HG03442 (cell line): ENCODE measurements around the gene TNFRSF13B.
"Not testable (repeated sequence)": the region's sequence is repeated elsewhere in the genome, so short reads cannot be mapped to it uniquely, and the experiment has no call there.

Experiments
- ATAC-seq: cut with Tn5 transposase; IDR thresholded peaks from one replicate; pipeline ENCODE4 v1.9.1; 2021; ENCODE audit warnings: mild to moderate bottlenecking, moderate library complexity; ENCODE audit not compliant: unreplicated experiment

TNFRSF13B gene

DNA sequence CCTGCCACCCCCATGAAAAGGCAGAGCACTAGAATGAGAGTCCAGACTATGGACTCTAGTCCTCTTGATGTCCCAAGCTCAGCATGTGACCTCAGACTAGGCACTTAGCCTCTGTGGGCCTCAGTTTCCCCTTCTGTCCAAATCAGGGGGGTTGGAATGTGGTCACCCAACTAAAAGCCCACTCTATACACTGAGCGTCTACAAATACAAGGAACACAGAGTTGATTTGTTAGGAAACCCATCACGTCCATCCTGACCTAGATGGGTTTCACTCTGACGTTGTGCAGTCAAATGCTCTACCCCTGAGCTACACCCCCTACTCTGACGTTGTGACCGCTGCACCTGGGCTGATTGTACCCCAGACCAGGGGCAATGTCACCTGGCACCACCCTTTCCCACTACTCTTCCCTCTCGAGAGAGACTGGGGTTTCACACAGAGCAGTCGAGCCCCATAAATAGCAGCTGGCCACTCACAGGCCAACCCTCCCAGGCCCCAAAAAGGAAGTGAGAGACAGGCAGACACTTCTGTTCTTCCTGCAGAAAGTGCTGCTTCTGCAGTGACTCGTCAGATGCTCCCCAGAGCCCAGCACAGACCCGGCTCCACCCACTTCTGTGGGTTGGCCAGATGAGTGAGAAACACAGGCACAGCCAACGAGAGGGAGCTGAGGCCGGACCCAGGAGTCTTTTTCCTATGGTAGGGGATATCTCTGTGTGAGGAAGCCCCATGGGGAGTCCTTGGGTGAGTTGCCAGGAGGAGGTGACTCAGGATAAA lies 16.1 kb upstream of the TNFRSF13B start:
- ATAC-seq = peak; percentile 63

DNA sequence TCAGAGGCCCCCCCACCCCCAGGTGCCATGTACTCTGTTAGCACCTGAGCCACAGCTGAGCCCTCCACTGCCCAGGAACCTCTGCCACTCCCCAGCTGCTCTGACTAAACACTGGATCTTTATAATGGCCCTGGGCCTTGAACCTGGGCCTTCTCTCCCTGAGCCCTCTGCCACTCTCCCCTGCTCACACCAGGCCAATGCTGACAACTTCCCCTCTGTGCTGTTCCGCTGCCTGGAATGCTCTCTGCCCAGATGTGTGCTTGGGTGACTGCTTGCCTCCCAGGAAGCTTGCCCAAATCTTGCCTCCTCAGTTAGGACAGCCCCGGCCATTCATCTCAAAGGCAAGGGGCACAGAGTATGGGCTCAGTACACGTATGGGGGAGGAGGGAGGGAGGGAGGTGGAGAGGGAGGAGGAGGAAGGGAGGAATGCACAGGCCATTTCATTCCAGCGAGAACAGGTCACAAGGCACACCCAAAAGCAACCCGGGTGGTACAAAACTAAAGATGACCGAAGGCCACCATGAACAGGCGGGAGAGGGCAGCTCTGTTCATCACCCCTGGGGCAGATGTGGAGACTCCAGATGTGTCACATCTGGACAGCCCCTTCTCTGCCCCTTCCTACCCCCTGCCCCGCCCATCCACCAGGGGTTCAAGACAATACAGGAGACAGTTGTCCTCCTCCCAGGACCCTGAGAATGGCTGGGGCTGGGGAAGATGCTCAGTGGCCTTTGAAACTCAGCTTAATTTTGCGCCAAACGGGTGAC lies 15.3 kb upstream of the TNFRSF13B start:
- ATAC-seq = no peak

DNA sequence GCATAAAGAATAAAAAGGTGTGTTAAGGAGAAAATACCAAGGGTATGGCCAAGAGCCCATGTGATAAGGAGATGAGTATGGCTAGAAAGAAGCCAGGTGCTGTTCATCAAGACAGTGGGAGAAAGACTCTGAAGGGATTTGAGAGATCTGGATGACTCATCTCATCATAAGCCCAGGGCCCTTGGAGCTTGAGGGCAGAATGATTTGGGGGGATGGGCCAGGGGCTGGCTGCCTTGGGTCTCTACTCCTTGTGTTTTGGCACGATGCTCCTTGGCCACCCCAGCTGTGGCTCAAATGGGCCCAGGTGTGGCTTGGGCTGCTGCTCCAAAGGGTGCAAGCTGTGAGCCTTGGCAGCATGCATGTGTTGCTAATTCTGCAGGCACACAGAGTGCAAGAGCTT lies 14.5 kb upstream of the TNFRSF13B start:
- no peak for ATAC-seq

DNA sequence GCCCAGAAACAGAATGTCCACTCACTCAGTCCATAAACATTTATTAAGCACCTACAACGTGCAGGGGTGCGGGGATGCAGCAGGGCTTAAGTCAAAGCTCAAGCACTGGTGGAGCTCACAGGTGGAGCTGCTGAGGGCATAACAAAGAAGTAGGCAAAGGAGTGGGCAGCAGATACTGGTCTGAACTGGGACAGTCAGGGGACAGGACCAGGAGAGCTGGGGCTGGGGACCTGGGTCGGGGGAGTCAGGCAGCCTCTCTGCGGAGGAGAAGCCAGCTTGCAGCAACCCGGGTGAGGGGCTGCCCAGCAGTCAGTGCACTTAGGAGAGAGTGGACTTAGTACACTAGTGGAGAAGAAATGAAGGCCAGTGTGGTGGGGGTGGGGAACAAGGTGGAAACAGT lies 10.0 kb upstream of the TNFRSF13B start:
- no peak for ATAC-seq

DNA sequence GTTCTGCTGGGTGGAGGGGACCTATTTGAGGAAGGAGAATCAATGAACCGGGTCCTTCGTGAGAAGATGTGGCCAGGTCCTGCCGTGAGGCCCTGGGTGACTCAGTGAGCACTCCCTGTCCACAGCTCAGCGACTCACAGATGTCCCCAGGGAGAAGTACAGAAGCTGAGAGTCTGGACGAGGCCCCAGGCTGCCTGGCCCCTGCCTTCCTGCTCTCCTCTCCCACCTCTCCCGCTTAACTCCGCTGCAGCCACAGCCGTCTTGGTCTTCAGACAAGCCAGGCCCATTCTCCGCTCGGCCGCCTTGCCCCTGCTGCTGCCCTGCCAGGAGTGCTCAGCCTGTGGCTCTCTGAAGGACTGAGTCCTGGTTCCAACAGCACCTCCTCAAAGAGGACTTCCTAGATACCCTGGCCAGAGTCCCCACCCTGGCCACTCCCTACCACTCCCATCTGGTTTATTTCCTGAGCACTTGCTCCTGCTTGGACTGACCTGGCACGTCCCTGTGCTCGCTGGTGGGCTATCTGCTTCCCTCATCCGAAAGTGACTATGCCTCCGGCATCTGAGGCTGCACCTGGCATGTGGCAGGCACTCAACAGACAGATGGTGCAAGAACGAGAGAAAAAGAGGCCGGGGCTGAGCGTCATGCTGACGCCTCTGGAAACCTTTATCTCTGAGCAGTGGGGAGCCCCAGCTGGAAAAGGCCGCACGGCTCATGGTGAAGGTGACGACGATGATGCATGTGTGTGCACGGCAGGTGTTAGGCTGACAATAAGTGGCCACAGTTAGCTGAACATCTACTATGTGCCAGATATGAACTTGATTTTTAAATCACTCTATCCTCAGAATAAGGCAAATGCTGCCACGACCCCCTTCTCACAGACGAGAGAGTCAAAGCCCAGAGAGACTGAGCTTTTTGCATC lies 9.2 kb upstream of the TNFRSF13B start:
- peak; percentile 53 for ATAC-seq

DNA sequence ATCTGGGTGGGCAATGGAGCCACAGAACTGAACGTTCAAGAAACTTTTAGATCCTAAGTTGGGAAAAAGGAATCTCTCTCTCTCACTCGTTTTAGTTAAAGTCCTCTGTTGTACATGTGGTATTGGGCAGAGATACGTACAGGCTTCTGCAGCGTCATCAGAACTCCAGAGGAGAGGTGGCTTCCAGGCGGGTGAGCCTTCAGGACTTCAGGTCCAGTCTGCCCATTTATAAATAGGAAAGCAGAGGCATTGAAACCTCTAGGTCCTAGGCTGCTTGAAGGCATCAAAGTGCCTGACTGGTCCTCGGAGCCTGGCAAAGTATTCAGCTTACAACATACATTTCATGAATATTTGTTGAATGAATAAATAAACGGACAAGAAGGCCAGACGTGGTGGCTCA lies 8.1 kb upstream of the TNFRSF13B start:
- no peak for ATAC-seq

DNA sequence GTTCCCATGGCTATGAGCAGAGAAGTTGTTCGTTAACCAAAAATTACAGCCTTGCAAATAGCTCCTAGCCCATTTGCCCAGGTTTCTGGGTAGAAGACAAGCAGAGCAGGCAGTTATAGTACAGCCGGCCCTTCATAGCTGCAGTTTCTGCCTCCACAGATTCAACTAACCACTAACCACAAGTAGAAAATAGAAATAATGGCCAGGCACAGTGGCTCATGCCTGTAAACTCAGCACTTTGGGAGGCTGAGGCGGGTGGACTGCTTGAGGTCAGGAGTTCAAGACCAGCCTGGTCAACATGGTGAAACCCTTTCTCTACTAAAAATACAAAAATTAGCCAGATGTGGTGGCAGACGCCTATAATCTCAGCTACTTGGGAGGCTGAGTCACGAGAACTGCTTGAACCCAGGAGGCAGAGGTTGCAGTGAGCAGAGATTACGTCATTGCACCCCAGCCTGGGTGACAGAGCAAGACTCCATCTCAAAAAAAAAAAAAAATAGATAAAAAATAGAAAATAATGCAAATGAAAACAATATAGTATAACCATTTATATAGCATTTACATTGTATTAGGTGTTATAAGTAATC lies 7.4 kb upstream of the TNFRSF13B start:
- not testable (repeated sequence) for ATAC-seq

DNA sequence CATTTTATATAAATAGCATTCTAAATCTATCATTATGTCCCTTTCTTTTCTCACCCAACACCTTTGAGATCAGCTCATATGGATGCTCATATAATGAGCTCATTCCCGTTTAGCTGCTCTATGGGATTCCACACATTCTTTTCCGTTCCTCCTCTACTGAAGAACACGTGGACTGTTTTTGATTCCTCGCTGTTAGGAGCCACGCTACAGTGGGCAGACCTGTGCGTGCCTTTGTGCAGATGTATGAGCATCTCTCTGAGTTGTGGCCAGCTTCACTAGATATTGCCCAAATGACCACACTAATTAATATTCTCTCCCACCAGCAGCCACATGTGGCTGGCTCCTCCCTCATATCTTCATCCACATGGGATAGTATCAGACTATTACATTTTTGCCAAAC lies 6.0 kb upstream of the TNFRSF13B start:
- no peak for ATAC-seq

DNA sequence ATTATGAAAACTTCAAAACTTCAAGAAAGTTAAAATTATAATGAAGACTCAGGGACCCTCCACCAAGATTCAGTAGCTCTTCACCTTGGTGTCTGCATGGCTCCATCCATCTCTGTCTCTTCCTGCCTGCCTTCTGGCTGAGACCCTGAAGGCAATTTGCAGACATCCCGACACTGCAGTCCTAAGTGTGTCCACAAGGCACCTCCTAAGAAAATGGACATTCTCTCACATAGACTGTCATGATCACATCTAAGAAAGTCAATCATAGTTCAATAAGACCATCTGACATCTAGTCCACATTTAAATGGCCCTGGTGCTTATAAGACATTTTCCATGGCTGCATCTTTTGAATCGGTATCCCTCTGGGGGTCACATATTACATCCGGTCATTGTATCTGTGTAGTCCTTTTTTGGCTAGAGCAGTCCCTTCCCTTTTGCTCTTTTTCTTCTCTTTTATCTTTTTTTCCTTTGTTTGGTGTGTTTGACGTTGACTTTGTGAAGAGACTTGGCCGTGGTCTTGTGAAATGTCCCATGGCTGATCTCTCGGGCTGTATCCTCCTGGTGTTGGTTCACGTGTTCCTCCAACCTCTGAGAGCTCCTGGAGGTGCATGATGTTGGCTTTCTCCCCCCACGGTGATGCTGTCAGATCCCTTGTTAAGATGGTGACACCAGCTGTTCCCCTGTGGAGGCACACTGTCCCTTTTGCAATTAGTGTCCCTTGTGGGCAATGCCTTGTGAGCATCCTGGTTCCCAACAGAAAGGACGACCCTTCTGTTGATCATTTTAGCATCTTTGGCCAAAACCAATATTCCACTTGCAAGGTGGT lies 5.0 kb upstream of the TNFRSF13B start:
- no peak for ATAC-seq

DNA sequence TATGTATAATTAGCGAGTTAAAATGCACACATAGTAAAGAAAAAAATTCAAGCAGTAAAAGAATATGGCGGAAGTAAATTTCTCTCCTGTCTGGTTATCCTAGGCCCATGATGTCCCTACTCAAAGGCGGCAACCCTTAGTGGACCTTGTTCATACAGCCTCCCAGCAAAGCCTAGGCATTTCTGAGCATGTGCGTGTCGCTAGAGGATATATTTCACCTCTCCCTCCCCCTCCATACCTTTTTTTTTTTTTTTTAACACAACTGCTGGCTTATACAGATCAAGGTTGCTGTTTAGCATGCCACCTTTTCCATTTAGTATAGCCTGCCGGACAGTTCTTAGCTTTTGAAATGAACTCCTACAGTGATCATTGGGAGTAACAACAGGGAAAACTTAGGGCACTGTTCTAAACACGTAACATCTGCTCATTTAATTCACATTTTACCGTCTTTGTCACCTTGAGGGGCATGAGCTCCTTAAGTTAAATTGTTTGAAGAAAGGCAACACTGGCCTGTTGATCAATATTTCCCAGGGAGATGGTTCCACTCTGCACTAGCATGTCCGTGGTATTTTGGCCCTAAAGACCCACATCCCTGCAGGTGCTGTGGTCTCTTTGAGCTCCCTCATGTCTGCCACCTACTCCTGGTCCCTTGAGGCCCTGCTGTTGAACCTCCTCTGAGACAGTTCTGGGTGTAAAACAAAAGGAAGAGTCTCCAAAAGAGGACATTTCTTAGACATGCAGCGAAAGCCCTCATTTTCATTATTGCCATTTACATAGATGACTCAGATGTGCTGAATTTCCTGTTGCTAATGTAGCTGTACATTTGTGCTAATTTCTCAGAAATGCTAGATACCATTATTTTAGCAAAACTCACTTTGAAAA lies 4.1 kb upstream of the TNFRSF13B start:
- no peak for ATAC-seq

DNA sequence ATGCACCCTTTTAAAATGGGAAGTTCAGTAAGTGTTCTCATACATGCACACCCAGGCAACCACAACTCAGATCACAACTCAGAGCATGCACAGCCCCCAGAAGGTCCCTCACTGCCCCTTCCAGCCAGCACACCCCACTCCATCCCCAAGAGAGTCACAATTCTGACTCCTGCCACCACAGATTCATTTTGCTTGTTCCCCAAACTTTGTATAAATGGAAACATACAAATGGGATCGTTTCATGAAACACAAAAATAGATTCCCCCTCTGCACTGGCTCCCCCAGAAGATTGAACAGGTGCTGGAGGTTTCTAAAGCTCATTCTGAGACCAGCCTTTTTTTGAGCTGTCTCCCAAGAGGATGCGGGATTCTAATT lies 3.3 kb upstream of the TNFRSF13B start:
- no peak for ATAC-seq

DNA sequence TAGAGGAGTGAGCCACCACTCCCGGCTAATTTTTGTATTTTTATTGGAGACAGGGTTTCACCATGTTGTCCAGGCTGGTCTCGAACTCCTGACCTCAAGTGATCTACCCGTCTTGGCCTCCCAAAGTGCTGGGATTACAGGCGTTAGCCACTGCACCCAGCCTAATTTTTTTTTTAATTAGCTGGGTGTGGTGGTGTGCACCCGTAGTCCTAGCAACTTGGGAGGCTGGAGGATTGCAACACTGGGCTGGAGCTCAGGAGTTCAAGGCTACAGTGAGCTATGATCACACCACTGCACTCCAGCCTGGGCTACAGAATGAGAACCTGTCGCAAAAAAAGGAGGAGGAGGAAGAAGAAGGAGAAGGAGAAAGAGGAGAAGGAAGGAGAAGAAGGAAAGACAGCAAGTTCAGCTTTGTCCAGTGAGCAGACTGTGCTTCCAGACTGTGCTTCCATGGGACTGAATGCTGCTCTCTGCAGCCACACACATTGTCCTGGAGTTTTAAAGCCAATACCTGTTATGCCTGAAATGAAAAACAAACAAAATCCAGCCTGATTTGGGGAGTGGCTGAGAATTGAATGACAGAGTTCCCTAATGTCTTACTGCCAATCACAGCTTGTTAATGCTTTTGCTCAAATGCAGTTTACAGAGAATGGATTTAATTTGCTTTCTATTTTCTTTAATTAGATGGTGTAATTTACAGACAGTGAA lies 2.8 kb upstream of the TNFRSF13B start:
- no peak for ATAC-seq

DNA sequence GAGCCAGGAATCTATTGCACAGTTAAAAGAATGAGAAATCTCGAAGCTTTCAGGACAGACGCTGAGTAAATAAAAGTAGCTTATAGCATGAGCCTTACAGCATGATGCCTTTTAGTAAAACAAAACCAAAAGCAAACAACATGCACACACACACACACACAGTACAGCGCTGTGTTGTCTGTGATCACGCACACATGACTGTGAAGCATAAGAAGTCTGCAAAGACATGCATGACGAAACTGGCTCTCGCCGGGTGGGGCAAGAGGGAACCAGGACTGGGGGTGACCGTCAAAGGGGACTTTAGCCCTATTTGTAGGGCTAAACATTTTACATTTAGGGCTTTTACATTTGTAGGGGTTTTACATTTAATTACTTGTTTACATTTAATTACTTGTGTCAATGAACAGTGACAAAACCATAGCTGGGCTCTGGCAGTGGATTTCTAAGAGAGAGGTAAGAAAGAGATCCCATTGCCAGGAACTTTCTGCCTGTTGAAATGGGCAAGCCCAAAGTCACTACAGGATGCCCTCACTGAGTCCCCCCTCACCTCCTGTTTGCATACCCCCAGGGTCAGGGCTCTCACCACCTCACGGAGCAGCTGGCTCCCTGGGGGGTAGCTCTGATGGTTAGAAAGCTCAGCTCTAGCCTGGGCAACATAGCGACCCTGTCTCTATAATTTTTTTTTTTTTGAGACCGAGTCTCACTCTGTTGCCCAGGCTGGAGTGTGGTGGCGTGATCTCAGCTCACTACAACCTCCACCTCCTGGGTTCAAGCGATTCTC lies 2.0 kb upstream of the TNFRSF13B start:
- peak; percentile 27 for ATAC-seq

DNA sequence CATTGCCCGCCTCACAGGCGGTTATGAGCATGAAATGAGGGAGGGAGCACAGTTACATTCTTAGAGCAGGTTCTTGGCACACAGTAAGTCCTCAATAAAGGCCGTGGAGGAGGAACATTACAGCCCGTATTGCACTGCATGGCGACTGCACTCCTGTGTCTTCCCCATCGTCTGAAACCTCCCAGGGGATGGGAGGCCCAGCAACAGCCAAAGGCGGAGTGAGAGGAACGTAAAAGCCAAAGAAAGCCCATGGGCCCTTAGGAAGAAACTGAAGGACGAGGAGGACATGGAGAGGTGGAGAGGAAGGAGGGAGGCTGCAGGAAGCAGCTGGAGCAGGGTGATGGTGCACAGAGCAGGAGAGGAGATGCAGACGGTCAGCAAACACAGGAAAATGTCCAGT lies 1.1 kb upstream of the TNFRSF13B start:
- not testable (repeated sequence) for ATAC-seq

DNA sequence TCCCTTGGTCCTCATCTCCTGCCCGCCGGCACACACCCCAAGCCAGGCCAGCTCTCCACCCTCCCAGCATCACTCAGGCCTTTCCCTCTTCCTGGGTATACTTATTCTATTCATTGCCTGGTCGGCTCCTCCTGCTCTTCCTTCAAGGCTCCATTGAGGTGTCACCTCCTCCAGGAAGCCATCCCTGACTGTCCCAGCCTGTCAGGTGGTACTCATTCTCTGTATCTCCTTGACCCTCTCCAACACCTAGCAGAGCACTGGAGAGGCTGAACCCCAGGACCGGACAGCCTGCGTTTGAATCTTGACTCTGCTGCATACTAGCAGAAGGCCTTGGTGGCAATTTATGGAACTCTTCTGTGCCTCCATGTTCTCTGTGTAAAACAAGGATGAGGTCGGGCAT lies 428 bp upstream of the TNFRSF13B start:
- ATAC-seq = no peak

DNA sequence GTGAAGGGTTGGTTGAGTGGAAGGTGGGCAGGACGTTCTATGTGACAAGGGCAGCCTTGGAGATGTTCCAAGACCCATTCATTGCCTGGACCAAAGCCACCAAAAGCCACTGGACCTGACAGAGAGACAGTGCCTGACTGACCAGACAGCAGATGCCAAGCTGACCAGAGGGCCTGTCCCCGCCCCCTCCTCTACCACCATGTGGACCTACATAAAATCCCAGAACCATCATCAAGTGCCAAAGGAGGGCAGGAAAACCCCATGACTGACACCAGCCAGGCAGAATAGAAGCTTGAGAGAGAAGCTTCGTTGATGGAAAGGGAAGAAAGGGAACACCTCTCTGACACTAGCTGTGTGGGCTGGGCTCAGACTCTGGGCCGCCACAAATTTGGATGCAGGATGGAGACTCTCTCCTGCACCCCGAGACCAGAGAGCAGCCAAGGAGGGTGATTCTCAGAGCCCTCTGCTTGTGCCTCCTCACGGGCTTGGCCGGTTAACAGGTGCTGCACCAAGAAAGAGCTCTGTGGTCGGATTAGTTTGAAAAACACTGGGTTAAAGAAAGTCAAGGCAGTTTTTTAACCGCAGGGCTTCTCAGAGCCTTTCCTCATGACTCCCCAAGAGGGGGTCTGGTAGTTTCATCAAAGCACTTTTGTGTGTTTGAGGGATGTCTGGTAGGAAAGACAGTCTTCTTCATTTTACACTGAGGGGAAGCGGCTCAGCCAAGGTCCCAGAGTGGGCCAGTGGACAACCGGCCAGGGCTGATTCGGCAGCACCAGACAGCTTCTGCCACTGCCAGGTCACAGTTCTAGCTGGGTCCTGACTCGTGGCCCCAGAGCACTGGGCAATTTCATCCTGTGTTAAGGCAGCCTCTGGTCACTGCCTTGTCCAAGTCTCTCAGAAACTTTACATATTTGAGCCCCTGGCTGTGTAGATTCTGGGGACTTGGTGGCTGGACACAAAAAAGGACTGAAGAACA lies 1.7 kb downstream of the TNFRSF13B start:
- ATAC-seq = no peak

DNA sequence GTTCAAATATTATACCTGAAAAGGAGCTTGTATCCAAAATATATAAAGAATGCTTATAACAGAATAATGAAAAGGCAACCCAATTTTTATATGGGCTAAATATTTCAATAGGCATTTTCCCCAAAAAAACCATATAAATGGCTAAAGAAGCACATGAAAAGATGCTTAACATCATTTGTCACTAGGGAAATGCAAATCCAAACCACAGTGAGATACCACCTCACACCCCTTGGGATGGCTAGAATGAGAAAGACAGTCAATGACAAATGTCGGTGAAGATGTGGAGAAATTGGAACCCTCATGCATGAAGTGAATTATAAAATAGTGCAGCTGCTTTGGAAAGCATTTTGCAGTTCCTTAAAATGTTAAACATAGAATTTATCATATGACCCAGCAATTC lies 3.1 kb downstream of the TNFRSF13B start:
- ATAC-seq = no peak
